Measurements from ENCODE around the gene KIFC3.

GRCh38 chr16:57769541-57770145 lies 32.6 kb downstream of the KIFC3 start:
- TF ChIP-seq POLR2A (IDR thresholded peaks at IDR 0.05) (no peak), POLR2AphosphoS5 (IDR thresholded peaks at IDR 0.05; ENCODE audit: insufficient read depth in 1 of 2, low read depth in 1 of 2) (no peak)
- TF ChIP-seq, protein P1, sequence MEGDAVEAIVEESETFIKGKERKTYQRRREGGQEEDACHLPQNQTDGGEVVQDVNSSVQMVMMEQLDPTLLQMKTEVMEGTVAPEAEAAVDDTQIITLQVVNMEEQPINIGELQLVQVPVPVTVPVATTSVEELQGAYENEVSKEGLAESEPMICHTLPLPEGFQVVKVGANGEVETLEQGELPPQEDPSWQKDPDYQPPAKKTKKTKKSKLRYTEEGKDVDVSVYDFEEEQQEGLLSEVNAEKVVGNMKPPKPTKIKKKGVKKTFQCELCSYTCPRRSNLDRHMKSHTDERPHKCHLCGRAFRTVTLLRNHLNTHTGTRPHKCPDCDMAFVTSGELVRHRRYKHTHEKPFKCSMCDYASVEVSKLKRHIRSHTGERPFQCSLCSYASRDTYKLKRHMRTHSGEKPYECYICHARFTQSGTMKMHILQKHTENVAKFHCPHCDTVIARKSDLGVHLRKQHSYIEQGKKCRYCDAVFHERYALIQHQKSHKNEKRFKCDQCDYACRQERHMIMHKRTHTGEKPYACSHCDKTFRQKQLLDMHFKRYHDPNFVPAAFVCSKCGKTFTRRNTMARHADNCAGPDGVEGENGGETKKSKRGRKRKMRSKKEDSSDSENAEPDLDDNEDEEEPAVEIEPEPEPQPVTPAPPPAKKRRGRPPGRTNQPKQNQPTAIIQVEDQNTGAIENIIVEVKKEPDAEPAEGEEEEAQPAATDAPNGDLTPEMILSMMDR (IDR thresholded peaks at IDR 0.05) = no peak

Data from vagina (tissue), 2 donors.